SH-SY5Y (cell line): ENCODE results near the gene NMT2.

Experiments
- GATA2 ChIP-seq: IDR thresholded peaks from 2 replicates; pipeline ENCODE4 v1.6.1; 2011; ENCODE audit warnings: mild to moderate bottlenecking, low read depth, low read length
- GATA3 ChIP-seq: IDR thresholded peaks from 2 replicates; pipeline ENCODE4 v1.6.1; 2011; ENCODE audit warnings: low read depth, mild to moderate bottlenecking, low read length, moderate library complexity

DNA sequence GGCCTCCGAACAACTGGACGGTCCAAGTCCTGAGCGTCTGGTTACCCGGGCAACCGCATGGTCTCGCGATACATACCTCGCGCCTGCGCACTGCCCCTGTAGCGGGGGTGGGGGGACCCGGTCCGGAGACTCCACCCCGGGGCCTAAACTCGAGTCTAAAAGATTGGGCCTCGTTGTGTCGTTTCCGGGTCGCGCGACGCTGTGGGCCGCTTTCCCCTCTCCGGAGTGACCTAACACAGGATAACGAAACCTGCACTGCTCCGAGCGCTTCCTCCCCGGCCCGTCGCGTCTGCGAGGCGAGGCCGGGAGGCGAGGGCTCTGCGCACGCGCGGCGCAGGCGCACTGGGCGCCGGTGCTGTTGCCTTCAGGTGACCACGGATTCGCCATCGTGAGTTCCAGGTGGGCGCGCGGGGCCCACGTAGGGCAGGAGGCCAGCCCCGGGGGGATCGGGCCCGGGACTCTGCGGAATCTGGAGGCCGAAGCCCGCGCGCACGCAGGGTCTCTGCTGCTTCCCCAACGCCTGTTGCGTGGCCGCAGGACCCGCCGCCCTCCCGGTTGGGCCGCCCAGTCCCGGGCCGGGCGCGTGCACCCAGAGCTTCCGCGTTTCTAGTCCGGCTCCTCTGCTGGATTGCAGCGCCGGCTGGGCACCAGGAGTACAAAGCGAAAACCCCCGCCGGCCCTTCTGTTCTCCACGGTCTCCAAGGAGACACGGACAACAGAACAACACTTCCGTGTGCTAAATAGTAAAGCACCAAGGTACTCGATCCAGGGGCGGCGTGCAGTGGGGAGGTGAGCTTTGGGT is 71.3 kb downstream of the NMT2 start, which contains the start of gene RPP38:
- no peak for TF ChIP-seq GATA2
- no peak for TF ChIP-seq GATA3
